ENCODE measurements around the gene RXRG. TPM values are rescaled to one million over a fixed set of nuclear protein-coding genes. Genes with fewer than 3 reads are reported as not detected.

RXRG gene
- total and polyA plus RNA-seq, 2 donors (not counting 1 experiment from before 2014, with no cell fraction given) = under 0.01 to 0.31 TPM

GRCh38 chr1:165389609-165390008 is 55.3 kb downstream of the RXRG start:
- no peak overlapping the region for H3K4me2 ChIP-seq (ENCODE audit: extremely low read depth, insufficient read depth, low read length)
- H3K27me3 ChIP-seq (ENCODE audit: control insufficient read depth, insufficient read depth, low read length) = peaks cover 16% of the 10 kb centered on the region
- no peak overlapping the region for H3K27ac ChIP-seq (ENCODE audit: insufficient read depth, low read length)
- no peaks in the 10 kb centered on the region for H4K20me1 ChIP-seq (ENCODE audit: control insufficient read depth, extremely low read depth, insufficient read depth, low read length)
- no peaks in the 10 kb centered on the region for H3K9me3 ChIP-seq (ENCODE audit: control insufficient read depth, insufficient read depth, low read depth, low read length)
- no peak overlapping the region for H2AFZ ChIP-seq (ENCODE audit: low read length)
- H3K4me1 ChIP-seq (ENCODE audit: control insufficient read depth, extremely low read depth, insufficient read depth, low read length) = no peaks in the 10 kb centered on the region
- DNase-seq (ENCODE audit: low read depth in 2 of 2) = no peak
- no peak for TF ChIP-seq CTCF (conservative IDR thresholded peaks at IDR 0.05 in 1 of 2, IDR thresholded peaks at IDR 0.05 in 1 of 2; ENCODE audit: low read depth in 1 of 2, low read length in 2 of 2)
- TF ChIP-seq EZH2 (IDR thresholded peaks at IDR 0.05; ENCODE audit: low read length, missing control alignments) = no peak
- no peaks in the 10 kb centered on the region for H3K79me2 ChIP-seq (ENCODE audit: control insufficient read depth, insufficient read depth, low read length)
- no peaks in the 10 kb centered on the region for H3K36me3 ChIP-seq (ENCODE audit: control insufficient read depth, insufficient read depth, low read length)
- H3K9ac ChIP-seq (ENCODE audit: insufficient read depth, low read length) = no peak overlapping the region
- no peak overlapping the region for H3K4me3 ChIP-seq (replicated peaks in 1 of 4; ENCODE audit: control extremely low read depth in 1 of 4, insufficient read depth in 1 of 4, low read depth in 3 of 4, low read length in 4 of 4)

- Histone ChIP-seq H3K79me2 (ENCODE audit: control insufficient read depth, insufficient read depth, low read length) (no peaks in the 10 kb centered on the region), H3K4me1 (ENCODE audit: control insufficient read depth, extremely low read depth, insufficient read depth, low read length) (no peaks in the 10 kb centered on the region), H3K9me3 (ENCODE audit: control insufficient read depth, insufficient read depth, low read depth, low read length) (no peaks in the 10 kb centered on the region), H3K36me3 (ENCODE audit: control insufficient read depth, insufficient read depth, low read length) (no peaks in the 10 kb centered on the region), H3K9ac (ENCODE audit: insufficient read depth, low read length) (no peak overlapping the region), H3K27ac (ENCODE audit: insufficient read depth, low read length) (no peak overlapping the region), H2AFZ (ENCODE audit: low read length) (no peak overlapping the region), H3K4me3 (replicated peaks in 1 of 4; ENCODE audit: control extremely low read depth in 1 of 4, insufficient read depth in 1 of 4, low read depth in 3 of 4, low read length in 4 of 4) (no peak overlapping the region), H4K20me1 (ENCODE audit: control insufficient read depth, extremely low read depth, insufficient read depth, low read length) (no peaks in the 10 kb centered on the region), H3K4me2 (ENCODE audit: extremely low read depth, insufficient read depth, low read length) (no peak overlapping the region), H3K27me3 (ENCODE audit: control insufficient read depth, insufficient read depth, low read length) (peaks cover 16% of the 10 kb centered on the region)
- DNase-seq (ENCODE audit: low read depth in 2 of 2) = no peak
- TF ChIP-seq EZH2 (IDR thresholded peaks at IDR 0.05; ENCODE audit: low read length, missing control alignments) (no peak), CTCF (conservative IDR thresholded peaks at IDR 0.05 in 1 of 2, IDR thresholded peaks at IDR 0.05 in 1 of 2; ENCODE audit: low read depth in 1 of 2, low read length in 2 of 2) (no peak)
Observed at GRCh38 chr1:165387961-165388360, 57.0 kb downstream of the RXRG start.

GRCh38 chr1:165387505-165387904 is 57.4 kb downstream of the RXRG start:
- no peaks in the 10 kb centered on the region for H3K4me1 ChIP-seq (ENCODE audit: control insufficient read depth, extremely low read depth, insufficient read depth, low read length)
- peaks cover 16% of the 10 kb centered on the region for H3K27me3 ChIP-seq (ENCODE audit: control insufficient read depth, insufficient read depth, low read length)
- no peak overlapping the region for H3K27ac ChIP-seq (ENCODE audit: insufficient read depth, low read length)
- no peaks in the 10 kb centered on the region for H3K36me3 ChIP-seq (ENCODE audit: control insufficient read depth, insufficient read depth, low read length)
- H3K4me2 ChIP-seq (ENCODE audit: extremely low read depth, insufficient read depth, low read length) = no peak overlapping the region
- no peaks in the 10 kb centered on the region for H3K79me2 ChIP-seq (ENCODE audit: control insufficient read depth, insufficient read depth, low read length)
- no peak overlapping the region for H3K9ac ChIP-seq (ENCODE audit: insufficient read depth, low read length)
- no peak for DNase-seq (ENCODE audit: low read depth in 2 of 2)
- H2AFZ ChIP-seq (ENCODE audit: low read length) = no peak overlapping the region
- TF ChIP-seq CTCF (conservative IDR thresholded peaks at IDR 0.05 in 1 of 2, IDR thresholded peaks at IDR 0.05 in 1 of 2; ENCODE audit: low read depth in 1 of 2, low read length in 2 of 2) (no peak), EZH2 (IDR thresholded peaks at IDR 0.05; ENCODE audit: low read length, missing control alignments) (no peak)
- H4K20me1 ChIP-seq (ENCODE audit: control insufficient read depth, extremely low read depth, insufficient read depth, low read length) = no peaks in the 10 kb centered on the region
- H3K9me3 ChIP-seq (ENCODE audit: control insufficient read depth, insufficient read depth, low read depth, low read length) = no peaks in the 10 kb centered on the region
- H3K4me3 ChIP-seq (replicated peaks in 1 of 4; ENCODE audit: control extremely low read depth in 1 of 4, insufficient read depth in 1 of 4, low read depth in 3 of 4, low read length in 4 of 4) = no peak overlapping the region

Measured in fibroblast of lung (primary cell).